Stimulated activated effector memory CD8-positive, alpha-beta T cell treated with anti-CD3 and anti-CD28 coated beads, Interleukin-12 subunit alpha, Interleukin-12 subunit beta, amount 100 ng/mL, for 72 hours (primary cell): Measurements from ENCODE around the gene PRR18.

Experiments
- ATAC-seq: fragments of 150-1000 bp; cut with Tn5 transposase; 2 replicates; pipeline ENCODE4 v1.10.0; 2021
- DNase-seq, 2 donors: peaks; one replicate each; pipeline ENCODE4 v3.0.0; 2021 to 2022; ENCODE audit warnings: low spot score in 2 of 2
- H3K27ac Mint-ChIP-seq: one replicate; pipeline ENCODE4 v1.8.0; 2022; ENCODE audit warnings: mild to moderate bottlenecking, mixed read lengths
- H3K36me3 Mint-ChIP-seq: one replicate; pipeline ENCODE4 v1.8.0; 2022; ENCODE audit warnings: mild to moderate bottlenecking, mixed read lengths
- H3K4me1 Mint-ChIP-seq: one replicate; pipeline ENCODE4 v1.8.0; 2022; ENCODE audit warnings: mixed read lengths
- H3K4me3 Mint-ChIP-seq: one replicate; pipeline ENCODE4 v1.8.0; 2022; ENCODE audit warnings: mild to moderate bottlenecking, mixed read lengths
- H3K9me3 Mint-ChIP-seq: one replicate; pipeline ENCODE4 v1.8.0; 2022; ENCODE audit warnings: mixed read lengths

PRR18 gene

GRCh38 chr6:166341977-166342348 is 33.8 kb upstream of the PRR18 start:
- peaks cover 15% of the 10 kb centered on the region for H3K36me3 Mint-ChIP-seq
- H3K4me3 Mint-ChIP-seq, result peak overlapping the region; percentile 80
- ATAC-seq (peak; percentile 20), DNase-seq (no peak)
- H3K4me1 Mint-ChIP-seq, result peaks cover 8% of the 10 kb centered on the region
- peak overlapping the region; percentile 84 for H3K27ac Mint-ChIP-seq
- no peaks in the 10 kb centered on the region for H3K9me3 Mint-ChIP-seq

DNA sequence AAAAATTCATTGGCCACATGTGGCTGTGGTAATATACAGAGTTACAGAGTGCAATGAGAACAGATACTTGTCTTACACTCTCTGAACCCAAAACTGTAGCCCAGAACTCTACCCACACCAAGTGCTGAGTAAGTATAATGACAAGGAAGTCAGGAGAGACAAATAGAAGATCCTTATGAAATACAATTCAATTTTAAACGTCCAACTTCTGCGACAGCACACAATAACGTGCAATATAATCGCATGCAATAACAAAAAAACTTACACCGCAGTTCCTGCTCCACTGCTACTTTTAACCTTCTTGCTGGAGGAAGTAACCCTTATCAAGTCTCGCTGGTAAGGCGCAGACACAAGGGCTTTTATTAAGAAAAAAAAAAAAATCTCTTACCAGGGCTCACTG is 33.3 kb upstream of the PRR18 start:
- ATAC-seq (peak; percentile 29), DNase-seq (no peak)
- Mint-ChIP-seq H3K36me3 (peaks cover 20% of the 10 kb centered on the region), H3K9me3 (no peaks in the 10 kb centered on the region), H3K4me1 (peaks cover 13% of the 10 kb centered on the region), H3K27ac (peak overlapping the region; percentile 84), H3K4me3 (peak overlapping the region; percentile 80)

DNA sequence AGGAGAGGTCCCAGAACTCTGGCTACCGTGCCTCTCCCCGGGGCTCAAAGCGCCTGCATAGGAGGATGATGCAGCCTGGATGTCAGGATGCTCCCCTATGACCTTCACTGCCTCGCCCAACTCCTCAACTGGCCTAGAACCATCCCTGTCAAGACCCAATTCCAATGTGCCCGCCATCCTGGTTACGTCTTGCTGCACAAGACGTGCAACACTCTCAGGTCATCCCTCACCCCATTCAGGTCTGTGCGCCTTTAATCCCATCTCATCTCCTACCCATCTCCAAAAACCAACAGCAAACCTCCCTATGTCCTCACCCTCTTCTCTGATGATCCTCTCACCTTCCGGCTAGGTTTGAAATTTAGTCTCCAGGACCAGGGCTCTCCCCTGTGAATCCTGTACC is 30.7 kb upstream of the PRR18 start:
- H3K36me3 Mint-ChIP-seq, result peaks cover 27% of the 10 kb centered on the region

GRCh38 chr6:166336847-166337246 is 28.7 kb upstream of the PRR18 start:
- Mint-ChIP-seq H3K36me3 (peaks cover 36% of the 10 kb centered on the region), H3K9me3 (no peaks in the 10 kb centered on the region), H3K4me3 (no peak overlapping the region), H3K27ac (no peak overlapping the region), H3K4me1 (peaks cover 46% of the 10 kb centered on the region)
- DNase-seq (no peak), ATAC-seq (no peak)

More for the DNA sequence above, 30.7 kb upstream of the PRR18 start:
- Mint-ChIP-seq H3K27ac (no peak overlapping the region), H3K4me1 (peaks cover 31% of the 10 kb centered on the region), H3K9me3 (no peaks in the 10 kb centered on the region), H3K4me3 (no peak overlapping the region)
- ATAC-seq (no peak), DNase-seq (no peak)

GRCh38 chr6:166335378-166336302 is 27.4 kb upstream of the PRR18 start:
- peaks cover 32% of the 10 kb centered on the region for H3K36me3 Mint-ChIP-seq
- ATAC-seq (peak; percentile 22), DNase-seq (no peak)
- peaks cover 41% of the 10 kb centered on the region for H3K4me1 Mint-ChIP-seq
- H3K27ac Mint-ChIP-seq, result no peak overlapping the region
- H3K9me3 Mint-ChIP-seq, result no peaks in the 10 kb centered on the region
- H3K4me3 Mint-ChIP-seq, result no peak overlapping the region

- H3K36me3 Mint-ChIP-seq, result peaks cover 32% of the 10 kb centered on the region
- no peak for ATAC-seq
- no peak overlapping the region for H3K4me3 Mint-ChIP-seq
- no peak overlapping the region for H3K27ac Mint-ChIP-seq
- no peaks in the 10 kb centered on the region for H3K9me3 Mint-ChIP-seq
- no peak for DNase-seq
- H3K4me1 Mint-ChIP-seq, result peaks cover 41% of the 10 kb centered on the region
Observed at GRCh38 chr6:166334878-166335277, 26.7 kb upstream of the PRR18 start.

DNA sequence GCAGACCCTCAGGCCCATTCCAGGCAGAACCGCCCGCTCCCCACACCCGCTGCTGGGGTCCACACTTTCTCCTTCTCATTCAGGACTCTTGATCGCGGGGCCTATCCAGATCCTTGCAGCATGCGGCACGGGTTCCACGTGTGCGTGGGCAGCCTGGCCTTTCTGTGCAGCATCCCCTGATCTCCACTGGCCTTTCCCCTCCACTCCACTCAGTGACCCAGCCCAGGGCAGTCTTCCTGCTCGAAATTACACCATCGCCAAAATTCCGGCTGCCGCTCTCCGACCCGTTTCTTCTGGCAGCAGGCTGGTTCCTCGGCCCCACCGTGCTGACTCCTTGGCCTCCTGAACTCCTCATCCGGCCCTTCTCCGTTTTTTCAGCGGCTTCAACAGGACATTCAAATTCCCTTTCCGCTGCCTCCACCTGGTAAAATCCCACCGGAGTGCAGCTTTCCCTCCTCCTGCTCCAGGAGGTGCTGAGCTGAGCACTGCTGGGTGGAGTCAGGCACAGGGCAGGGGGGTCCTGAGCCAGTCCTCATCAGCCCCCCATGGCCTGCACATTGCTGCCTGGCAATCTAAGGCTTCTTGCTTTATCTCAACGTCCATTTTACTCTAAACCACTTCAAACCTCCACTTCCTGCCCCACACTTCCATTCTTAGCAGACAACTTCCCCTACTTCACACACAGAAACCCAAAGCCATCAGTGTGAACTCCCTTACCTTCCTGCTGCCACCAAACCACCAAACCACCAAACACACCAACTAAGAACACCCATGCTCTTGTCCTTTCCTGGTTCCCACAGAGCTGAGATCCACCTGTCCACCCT is 25.2 kb upstream of the PRR18 start:
- peak; percentile 89 for ATAC-seq
- no peaks in the 10 kb centered on the region for H3K9me3 Mint-ChIP-seq
- DNase-seq, result peak in 1 of 2 donors; percentile 69
- H3K4me1 Mint-ChIP-seq, result peaks cover 41% of the 10 kb centered on the region
- peaks cover 41% of the 10 kb centered on the region for H3K36me3 Mint-ChIP-seq
- H3K27ac Mint-ChIP-seq, result peak overlapping the region; percentile 27
- H3K4me3 Mint-ChIP-seq, result peak overlapping the region; percentile 64

- H3K4me1 Mint-ChIP-seq, result peaks cover 45% of the 10 kb centered on the region
- H3K9me3 Mint-ChIP-seq, result no peaks in the 10 kb centered on the region
- peaks cover 47% of the 10 kb centered on the region for H3K36me3 Mint-ChIP-seq
- ATAC-seq (no peak), DNase-seq (no peak)
- H3K27ac Mint-ChIP-seq, result no peak overlapping the region
- H3K4me3 Mint-ChIP-seq, result no peak overlapping the region
Observed at GRCh38 chr6:166331503-166332415, 23.6 kb upstream of the PRR18 start.

DNA sequence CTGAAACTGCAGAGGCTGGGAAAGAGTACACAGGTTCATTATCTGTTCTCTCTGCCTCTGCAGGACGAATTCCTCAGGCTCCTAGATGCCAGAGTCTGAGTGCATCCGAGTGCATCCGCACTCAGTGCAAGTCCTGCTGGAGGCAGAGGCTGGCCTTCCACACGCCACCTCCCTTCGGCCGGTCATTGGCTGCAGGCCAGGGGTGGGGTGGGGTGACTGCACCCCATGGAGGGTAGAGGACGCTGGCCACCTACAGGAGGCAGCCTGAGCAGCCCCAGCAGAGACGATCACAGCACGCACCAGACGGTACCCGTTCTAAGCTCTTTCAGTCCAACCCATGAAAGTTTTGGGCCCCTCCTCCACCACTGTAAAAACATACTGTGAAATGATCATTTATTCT is 22.4 kb upstream of the PRR18 start:
- no peaks in the 10 kb centered on the region for H3K9me3 Mint-ChIP-seq
- H3K4me1 Mint-ChIP-seq, result peaks cover 46% of the 10 kb centered on the region
- ATAC-seq (no peak), DNase-seq (no peak)
- no peak overlapping the region for H3K4me3 Mint-ChIP-seq
- peaks cover 53% of the 10 kb centered on the region for H3K36me3 Mint-ChIP-seq
- no peak overlapping the region for H3K27ac Mint-ChIP-seq

GRCh38 chr6:166325383-166326042 is 17.3 kb upstream of the PRR18 start:
- no peak overlapping the region for H3K4me3 Mint-ChIP-seq
- H3K27ac Mint-ChIP-seq, result peak overlapping the region; percentile 29
- peaks cover 14% of the 10 kb centered on the region for H3K4me1 Mint-ChIP-seq
- DNase-seq, result peak in 1 of 2 donors; percentile 34
- H3K36me3 Mint-ChIP-seq, result peaks cover 87% of the 10 kb centered on the region
- no peaks in the 10 kb centered on the region for H3K9me3 Mint-ChIP-seq
- no peak for ATAC-seq

DNA sequence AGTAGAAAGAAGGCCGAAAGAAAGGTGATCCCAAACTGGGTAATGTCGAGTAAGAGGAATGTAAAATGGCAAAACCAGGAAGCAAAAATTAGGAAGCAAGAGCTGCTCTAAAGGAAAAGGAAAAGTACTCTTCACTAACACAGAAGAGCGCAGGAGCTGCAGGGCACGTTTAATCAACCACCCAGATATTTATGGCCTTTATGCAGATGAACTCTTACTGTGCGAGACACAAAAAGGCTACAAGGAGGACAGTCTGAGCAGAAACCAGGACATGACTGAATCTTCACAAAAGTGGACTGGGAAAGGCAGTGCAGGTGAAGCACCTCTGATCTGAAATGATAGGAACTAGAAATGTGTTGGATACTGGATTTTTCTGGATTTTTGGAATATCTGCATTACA is 15.2 kb upstream of the PRR18 start:
- Mint-ChIP-seq H3K9me3 (no peaks in the 10 kb centered on the region), H3K4me1 (peaks cover 24% of the 10 kb centered on the region), H3K36me3 (peaks cover 87% of the 10 kb centered on the region), H3K4me3 (no peak overlapping the region), H3K27ac (no peak overlapping the region)
- ATAC-seq (no peak), DNase-seq (no peak)

GRCh38 chr6:166318649-166319600 is 10.7 kb upstream of the PRR18 start:
- H3K36me3 Mint-ChIP-seq, result peaks cover 43% of the 10 kb centered on the region
- H3K4me1 Mint-ChIP-seq, result peaks cover 11% of the 10 kb centered on the region
- no peak overlapping the region for H3K4me3 Mint-ChIP-seq
- DNase-seq (no peak), ATAC-seq (no peak)
- H3K27ac Mint-ChIP-seq, result peak overlapping the region; percentile 78
- H3K9me3 Mint-ChIP-seq, result no peaks in the 10 kb centered on the region

- Mint-ChIP-seq H3K27ac (no peak overlapping the region), H3K9me3 (no peaks in the 10 kb centered on the region), H3K4me3 (no peak overlapping the region), H3K4me1 (peaks cover 11% of the 10 kb centered on the region), H3K36me3 (peaks cover 36% of the 10 kb centered on the region)
- ATAC-seq (no peak), DNase-seq (no peak)
Observed at GRCh38 chr6:166318227-166318626, 10.0 kb upstream of the PRR18 start.
